ENCODE measurements around the gene RGS14.
"Not testable (repeated sequence)": the region's sequence is repeated elsewhere in the genome, so short reads cannot be mapped to it uniquely, and the experiment has no call there.

The RGS14 gene

DNA sequence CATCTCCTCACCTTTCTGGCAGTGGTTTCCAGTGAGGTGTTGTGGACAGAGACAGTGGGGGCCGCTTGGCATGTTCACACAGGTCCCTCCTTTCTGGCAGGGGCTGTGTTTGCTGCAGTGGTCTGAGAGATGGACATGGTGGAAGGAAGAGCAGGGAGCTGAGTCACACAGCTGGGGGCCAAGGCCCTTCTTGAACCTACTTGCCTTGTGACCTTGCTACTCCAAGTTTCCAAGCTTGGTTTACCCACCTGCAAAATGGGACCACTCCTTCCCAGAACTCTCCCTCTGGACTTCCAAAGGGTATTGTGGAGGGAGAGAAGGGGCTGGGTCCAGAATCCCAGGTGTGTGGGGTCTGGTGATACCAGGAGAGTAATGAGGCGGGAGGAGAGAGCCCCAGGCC, 47.6 kb downstream of the RGS14 start:
- DNase-seq = no peak

DNA sequence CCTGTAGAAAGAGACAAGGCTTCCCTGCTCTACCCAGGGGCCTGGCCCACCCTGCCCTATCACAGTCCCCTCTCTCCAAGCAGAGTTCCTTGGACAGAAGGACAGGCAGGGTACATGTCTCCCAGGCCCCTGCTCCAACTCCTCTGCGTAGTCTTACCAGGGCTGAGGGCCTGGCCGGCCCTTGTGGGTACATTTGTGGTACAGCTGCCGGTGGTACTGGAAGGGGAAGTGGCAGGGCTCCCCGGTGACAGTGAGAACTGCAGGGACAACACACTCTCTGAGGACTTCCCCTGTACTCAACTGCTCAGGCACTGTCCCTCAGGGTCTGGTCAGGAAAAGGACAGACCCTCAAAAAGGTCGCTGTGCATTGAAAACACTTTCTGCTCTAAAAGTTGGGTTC, 48.1 kb downstream of the RGS14 start:
- no peak for DNase-seq

DNA sequence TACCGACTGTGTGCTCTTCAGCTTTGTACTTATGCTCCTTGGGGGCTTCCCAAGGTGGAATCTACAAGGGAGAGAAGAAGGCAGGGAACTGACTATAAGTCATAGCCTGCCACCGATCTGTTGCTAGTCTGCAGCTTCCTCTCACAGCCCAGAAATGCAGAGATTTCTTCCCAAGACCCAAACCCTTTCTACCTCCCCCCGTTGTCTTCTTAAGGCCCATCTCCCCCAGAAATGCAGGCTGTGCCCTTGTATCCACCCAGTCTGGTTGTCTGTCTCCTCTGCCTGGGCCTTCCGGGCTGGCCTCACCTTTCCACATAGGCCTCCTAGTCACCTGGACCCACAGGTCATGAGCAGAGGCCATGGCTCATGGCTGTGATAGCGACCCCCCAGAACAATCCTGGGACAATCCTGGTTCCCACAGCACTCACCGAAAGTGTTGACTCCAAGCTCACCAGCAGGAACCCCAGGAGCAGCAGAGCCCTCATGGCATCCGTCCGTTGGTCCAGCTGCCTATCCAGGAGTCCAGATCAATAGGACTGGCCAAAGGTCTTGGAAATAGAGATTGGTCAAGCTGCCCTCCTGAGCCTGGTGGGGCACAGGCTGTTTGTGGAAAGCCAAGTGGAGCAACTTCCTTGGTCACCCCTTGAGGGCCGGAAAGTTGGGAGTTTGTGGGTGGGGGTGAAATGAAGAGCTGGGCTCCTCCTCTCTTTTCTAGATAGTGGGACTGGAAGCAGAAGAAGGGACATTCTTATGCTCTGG, 51.5 kb downstream of the RGS14 start, which contains the start of gene F12:
Gene F12 (minus strand): TSS at position 522 of the 759 bp plus-strand sequence. CDS start 37 bp downstream, at position 485.
- no peak for DNase-seq

DNA sequence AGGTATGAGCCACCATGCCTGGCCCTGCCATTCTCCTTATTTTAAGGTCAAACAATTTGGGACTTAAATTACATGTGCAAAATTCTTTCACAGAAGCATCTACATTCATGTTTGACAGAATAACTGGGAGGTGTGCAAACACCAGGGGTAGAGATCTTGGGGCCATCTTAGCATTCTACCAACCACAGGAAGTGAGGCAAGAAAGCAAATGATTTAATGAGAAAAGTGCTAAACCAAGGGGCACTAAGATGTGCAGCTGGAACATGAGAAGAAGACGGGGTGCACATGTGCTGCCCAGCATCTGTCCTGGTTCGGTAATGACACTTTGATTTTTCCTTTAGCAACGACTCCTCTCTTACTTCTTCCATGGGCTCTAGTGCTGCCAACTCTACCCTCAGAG, 52.9 kb downstream of the RGS14 start:
- no peak for DNase-seq

DNA sequence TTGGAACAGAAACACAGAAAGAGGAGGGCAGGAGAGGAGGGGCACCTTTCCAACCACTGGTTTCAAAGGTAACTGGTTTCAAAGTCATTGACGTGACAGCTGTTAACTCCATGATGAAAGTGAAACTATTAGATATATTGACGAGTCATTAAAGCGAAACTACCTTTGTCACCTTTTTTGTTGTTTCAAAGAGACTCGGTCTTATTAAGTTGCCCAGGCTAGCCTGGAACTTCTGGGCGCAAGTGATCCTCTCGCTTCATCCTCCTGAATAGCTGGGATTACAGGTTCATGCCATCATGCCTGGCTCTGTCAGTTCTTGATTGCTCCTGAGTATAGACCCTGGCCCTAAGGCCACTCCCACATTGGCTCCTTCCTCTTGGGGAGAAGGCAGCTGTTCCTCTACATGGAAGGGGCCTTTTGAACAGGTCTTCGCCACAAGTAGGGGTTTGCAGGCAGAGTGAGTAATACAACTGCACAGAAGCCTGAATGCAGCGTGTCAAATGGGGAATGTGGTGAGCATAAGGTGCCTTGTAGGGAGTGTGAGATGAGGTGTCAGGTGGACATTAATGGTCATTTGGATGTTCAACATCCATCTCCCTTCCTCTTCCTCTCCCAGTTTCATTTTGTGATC, 55.0 kb downstream of the RGS14 start:
- DNase-seq = no peak

DNA sequence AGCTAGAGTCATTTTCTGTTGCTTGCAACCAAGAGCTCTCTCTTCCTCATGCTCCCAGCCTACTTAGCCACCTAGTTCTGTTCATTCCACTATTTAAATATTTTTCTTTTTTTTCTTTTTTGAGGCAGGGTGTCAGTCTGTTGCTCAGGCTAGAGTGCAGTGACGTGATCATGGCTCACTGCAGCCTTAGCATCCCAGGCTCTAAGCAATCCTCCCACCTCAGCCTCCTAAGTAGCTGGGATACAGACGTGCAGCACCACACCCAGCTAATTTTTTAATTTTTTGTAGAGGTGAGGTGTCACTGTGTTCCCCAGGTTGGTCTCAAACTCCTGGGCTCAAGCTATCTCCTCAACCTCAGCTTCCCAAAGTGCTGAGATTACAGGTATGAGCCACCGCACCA, 56.8 kb downstream of the RGS14 start:
- no peak for DNase-seq

DNA sequence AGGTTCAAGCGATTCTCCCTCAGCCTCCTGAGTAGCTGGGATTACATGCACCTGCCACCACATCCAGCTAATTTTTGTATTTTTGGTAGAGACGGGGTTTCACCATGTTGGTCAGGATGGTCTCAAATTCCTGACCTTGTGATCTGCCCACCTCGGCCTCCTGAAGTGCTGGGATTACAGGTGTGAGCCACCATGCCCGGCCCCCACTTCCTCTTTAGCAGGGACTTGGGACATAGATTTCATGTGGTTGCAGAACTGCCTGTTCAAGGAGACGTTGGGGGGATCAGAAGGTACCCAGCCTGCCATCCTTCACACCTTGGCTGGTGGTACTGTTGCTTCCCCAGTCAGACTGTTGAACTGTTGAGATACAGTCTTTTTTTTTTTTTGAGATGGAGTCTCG, 59.4 kb downstream of the RGS14 start:
- DNase-seq = not testable (repeated sequence)

DNA sequence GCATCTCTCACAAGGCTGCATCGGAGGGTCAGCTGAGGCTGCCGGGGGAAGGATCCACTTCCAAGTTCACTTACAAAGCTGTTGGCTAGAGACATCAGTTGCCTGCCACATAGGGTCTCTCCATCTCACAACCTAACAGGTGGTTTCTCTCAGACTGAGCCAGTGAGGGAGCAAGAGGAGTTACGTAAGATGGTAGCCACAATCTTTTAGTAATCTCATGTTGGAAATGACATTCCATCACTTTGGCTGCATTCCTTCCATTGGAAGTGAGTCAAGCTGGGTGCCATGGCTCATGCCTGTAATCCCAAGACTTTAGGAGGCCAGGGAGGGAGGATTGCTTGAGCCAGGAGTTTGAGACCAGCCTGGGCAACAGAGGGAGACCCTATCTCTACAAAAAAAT, 61.3 kb downstream of the RGS14 start:
- no peak for DNase-seq

DNA sequence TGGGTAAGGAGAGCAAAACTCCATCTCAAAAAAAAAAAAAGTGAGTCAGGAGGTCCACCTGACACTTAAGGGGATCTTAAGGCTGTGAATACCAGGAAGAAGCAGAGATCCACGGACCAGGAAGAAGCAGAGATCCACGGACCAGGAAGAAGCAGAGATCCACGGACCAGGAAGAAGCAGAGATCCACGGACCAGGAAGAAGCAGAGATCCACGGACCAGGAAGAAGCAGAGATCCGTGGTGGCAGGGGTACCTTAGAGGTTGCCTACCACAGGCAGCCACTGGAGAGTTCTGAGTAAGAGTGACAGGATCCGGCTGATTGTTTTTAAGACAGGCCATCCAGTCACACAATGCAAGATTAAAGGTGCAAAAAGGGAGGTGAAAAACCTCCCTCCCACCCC, 62.7 kb downstream of the RGS14 start:
- DNase-seq = not testable (repeated sequence)

DNA sequence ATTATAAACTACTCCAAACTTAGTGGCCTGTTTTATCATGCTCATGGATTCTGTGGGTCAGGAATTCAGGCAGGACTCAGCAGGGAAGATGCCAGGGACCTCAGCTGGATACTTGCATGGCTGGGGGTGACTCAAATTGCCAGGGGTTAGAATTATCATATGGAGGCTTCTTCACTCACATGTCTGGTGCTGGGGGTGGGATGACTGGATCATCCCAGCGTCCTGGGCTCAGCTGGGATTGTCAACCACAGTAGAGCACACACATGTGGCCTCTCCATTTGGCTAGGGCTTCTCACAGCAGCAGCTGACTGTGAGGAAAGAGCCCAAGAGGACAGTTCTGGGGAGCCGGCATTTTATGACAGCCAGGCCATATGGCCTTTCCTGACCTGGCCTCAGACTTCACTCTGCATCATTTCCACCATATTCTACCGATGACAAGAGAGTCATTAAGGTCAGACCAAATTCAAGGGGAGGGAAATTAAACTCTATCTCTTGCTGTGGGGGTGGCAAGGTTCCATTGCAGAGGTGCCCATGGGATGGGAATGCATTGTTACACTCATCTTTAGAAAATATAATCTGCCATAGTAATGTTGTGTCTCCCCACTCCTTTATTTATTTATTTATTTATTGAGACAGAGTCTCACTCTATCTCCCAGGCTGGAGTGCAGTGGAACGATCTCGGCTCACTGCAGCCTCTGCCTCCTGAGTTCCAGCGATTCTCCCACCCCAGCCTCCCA, 63.5 kb downstream of the RGS14 start:
- no peak for DNase-seq
